GM12891 (cell line): Measurements from ENCODE around the gene RAB11FIP4.

Experiments
- PAX5 ChIP-seq: IDR thresholded peaks from 2 replicates; pipeline ENCODE4 v1.6.1; 2011; ENCODE audit warnings: low read length, moderate library complexity, mild to moderate bottlenecking; ENCODE audit not compliant: insufficient read depth, severe bottlenecking
- POLR2A ChIP-seq: IDR thresholded peaks from 2 replicates; pipeline ENCODE4 v1.6.1; 2011; ENCODE audit warnings: low read depth, low read length, control low read depth
- POLR2AphosphoS5 ChIP-seq: IDR thresholded peaks from 2 replicates; pipeline ENCODE4 v1.6.1; 2011; ENCODE audit warnings: low read depth, low read length, control low read depth
- POU2F2 ChIP-seq: IDR thresholded peaks from 2 replicates; pipeline ENCODE4 v1.6.1; 2011; ENCODE audit warnings: low read depth, mild to moderate bottlenecking, control low read depth, low read length, moderate library complexity
- SPI1 ChIP-seq: IDR thresholded peaks from 2 replicates; pipeline ENCODE4 v1.6.1; 2011; ENCODE audit warnings: low read depth, low read length, control low read depth
- TAF1 ChIP-seq: IDR thresholded peaks from 2 replicates; pipeline ENCODE4 v1.6.1; 2011; ENCODE audit warnings: low read depth, low read length, control low read depth

DNA sequence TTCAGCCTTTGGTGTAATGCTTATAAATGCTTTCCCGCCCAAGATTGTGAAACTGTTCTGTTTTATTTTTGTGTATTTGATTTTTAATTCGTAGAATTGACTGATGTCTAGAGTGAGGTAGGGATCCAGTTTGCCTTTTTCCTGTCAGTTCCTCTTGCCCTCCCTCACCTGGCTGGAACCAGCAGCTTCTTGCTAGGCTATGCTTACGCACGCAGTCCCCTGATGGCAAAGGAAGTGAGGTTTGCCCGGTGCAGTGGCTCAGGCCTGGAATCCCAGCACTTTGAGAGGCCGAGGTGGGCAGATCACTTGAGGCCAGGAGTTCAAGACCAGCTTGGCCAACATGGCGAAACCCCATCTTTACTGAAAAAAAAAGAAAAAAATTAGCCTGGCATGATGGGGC lies 51.9 kb downstream of the RAB11FIP4 start:
- TF ChIP-seq POLR2A = no peak
- no peak for TF ChIP-seq TAF1
- TF ChIP-seq POLR2AphosphoS5 = no peak
- no peak for TF ChIP-seq POU2F2
- no peak for TF ChIP-seq SPI1
- no peak for TF ChIP-seq PAX5
